HG03378 (cell line): ENCODE results near the gene LMF2.

ENCODE experiments used
- ATAC-seq: cut with Tn5 transposase; IDR thresholded peaks from one replicate; pipeline ENCODE4 v1.9.1; 2021; ENCODE audit warnings: mild to moderate bottlenecking, moderate library complexity; ENCODE audit not compliant: unreplicated experiment

The LMF2 gene

GRCh38 chr22:50483106-50483505, 24.4 kb downstream of the LMF2 start:
- no peak for ATAC-seq

- no peak for ATAC-seq
Observed at GRCh38 chr22:50482107-50483074, 25.1 kb downstream of the LMF2 start.

GRCh38 chr22:50481440-50482106, 25.9 kb downstream of the LMF2 start, which contains the start of gene ADM2:
Gene ADM2, plus strand, starts transcription at chr22:50481543. Its CDS starts 305 bp downstream, at chr22:50481848.
- ATAC-seq, result no peak

- no peak for ATAC-seq
Observed at GRCh38 chr22:50481045-50481439, 26.5 kb downstream of the LMF2 start.

- ATAC-seq, result no peak
Observed at GRCh38 chr22:50479721-50480120, 27.8 kb downstream of the LMF2 start.

GRCh38 chr22:50477923-50478322, 29.6 kb downstream of the LMF2 start:
- no peak for ATAC-seq

GRCh38 chr22:50476868-50477267, 30.6 kb downstream of the LMF2 start:
- ATAC-seq, result no peak

GRCh38 chr22:50475652-50476002, 31.9 kb downstream of the LMF2 start:
- ATAC-seq, result no peak

GRCh38 chr22:50474710-50475651, 32.5 kb downstream of the LMF2 start, which contains the start of gene SBF1:
Gene SBF1, minus strand, starts transcription at chr22:50475035. Its CDS starts 195 bp downstream, at chr22:50474840.
- no peak for ATAC-seq

- no peak for ATAC-seq
Observed at GRCh38 chr22:50473855-50474671, 33.4 kb downstream of the LMF2 start.

- no peak for ATAC-seq
Observed at GRCh38 chr22:50473088-50473487, 34.4 kb downstream of the LMF2 start.

- ATAC-seq, result no peak
Observed at GRCh38 chr22:50471962-50472361, 35.5 kb downstream of the LMF2 start.

GRCh38 chr22:50471197-50471847, 36.2 kb downstream of the LMF2 start:
- no peak for ATAC-seq

GRCh38 chr22:50470491-50470890, 37.0 kb downstream of the LMF2 start:
- ATAC-seq, result peak; percentile 2

GRCh38 chr22:50469377-50470305, 37.9 kb downstream of the LMF2 start:
- ATAC-seq, result peak; percentile 36

GRCh38 chr22:50468626-50469025, 38.9 kb downstream of the LMF2 start:
- no peak for ATAC-seq

- no peak for ATAC-seq
Observed at GRCh38 chr22:50467773-50468440, 39.6 kb downstream of the LMF2 start.

GRCh38 chr22:50467341-50467740, 40.2 kb downstream of the LMF2 start:
- ATAC-seq, result no peak
